Thoracic aorta (tissue), 2 donors: ENCODE data around the gene ZBTB24. TPM values are rescaled to one million over a fixed set of nuclear protein-coding genes. Genes with fewer than 3 reads are reported as not detected.

Source experiments
- ATAC-seq: fragments of 150-250 bp; one replicate; pipeline ENCODE4 v1.8.0; 2017; ENCODE audit warnings: low read depth; ENCODE audit not compliant: insufficient number of reproducible peaks, low FRiP score
- DNase-seq: peaks from one replicate; pipeline ENCODE4 v3.0.0-alpha.2; 2020; ENCODE audit warnings: low spot score
- H3K27ac ChIP-seq, 2 donors: fragments of 200-600 bp; sonication (generic); 1 replicate in 1 of 2; 2 replicates in 1 of 2; pipeline ENCODE4 v1.5.1; 2016; ENCODE audit warnings: mild to moderate bottlenecking in 2 of 2, moderate library complexity in 2 of 2
- H3K27me3 ChIP-seq: fragments of 200-600 bp; sonication (generic); replicated peaks from 2 replicates; pipeline ENCODE4 v1.6.0; 2016; ENCODE audit warnings: mild to moderate bottlenecking; ENCODE audit not compliant: insufficient read depth
- H3K36me3 ChIP-seq: fragments of 200-600 bp; sonication (generic); one replicate; pipeline ENCODE4 v1.5.1; 2016
- H3K4me1 ChIP-seq, 2 donors: fragments of 200-600 bp; sonication (generic); 1 replicate in 1 of 2; 2 replicates in 1 of 2; pipeline versions ENCODE4 v1.5.1 to v1.6.0; 2016; ENCODE audit warnings: low read depth in 2 of 2, mild to moderate bottlenecking in 1 of 2; ENCODE audit not compliant: control insufficient read depth in 1 of 2
- H3K4me3 ChIP-seq: fragments of 200-600 bp; sonication (generic); 2 replicates; pipeline ENCODE4 v1.5.1; 2016; ENCODE audit warnings: mild to moderate bottlenecking
- H3K9me3 ChIP-seq: fragments of 200-600 bp; sonication (generic); 2 replicates; pipeline ENCODE4 v1.5.1; 2016
- CTCF ChIP-seq: fragments of 200-600 bp; sonication (generic); IDR thresholded peaks from one replicate; pipeline ENCODE4 v1.5.1; 2019; ENCODE audit warnings: antibody characterized with exemption
- total RNA-seq, 2 donors: library from RNA; depleted of rRNA; stranded (reverse); fragments of >200 nt; gene quantifications; one replicate each; pipeline versions ENCODE4 v1.1.0 to v1.2.3, GENCODE V29; 2016

ZBTB24 gene
- total RNA-seq, 2 donors from 2014 or later: 3.2 to 9.5 TPM

GRCh38 chr6:109436041-109436440 is 47.0 kb downstream of the ZBTB24 start:
- Histone ChIP-seq H3K4me1 (peaks cover 4 to 12% of the 10 kb centered on the region in 2 donors), H3K27me3 (no peaks in the 10 kb centered on the region), H3K4me3 (no peak overlapping the region), H3K9me3 (no peaks in the 10 kb centered on the region), H3K36me3 (no peaks in the 10 kb centered on the region), H3K27ac (no peak overlapping the region)
- no peak for TF ChIP-seq CTCF
- ATAC-seq: no peak
- no peak for DNase-seq

GRCh38 chr6:109434456-109434855 is 48.6 kb downstream of the ZBTB24 start:
- Histone ChIP-seq H3K4me1 (peaks cover 0 to 9% of the 10 kb centered on the region in 2 donors), H3K36me3 (no peaks in the 10 kb centered on the region), H3K27me3 (no peaks in the 10 kb centered on the region), H3K4me3 (no peak overlapping the region), H3K9me3 (no peaks in the 10 kb centered on the region), H3K27ac (no peak overlapping the region)
- DNase-seq (no peak), ATAC-seq (no peak)
- TF ChIP-seq CTCF: no peak

GRCh38 chr6:109429496-109429895 is 53.5 kb downstream of the ZBTB24 start:
- Histone ChIP-seq H3K4me1 (peaks cover 0 to 9% of the 10 kb centered on the region in 2 donors), H3K27ac (no peak overlapping the region), H3K9me3 (no peaks in the 10 kb centered on the region), H3K36me3 (no peaks in the 10 kb centered on the region), H3K4me3 (no peak overlapping the region), H3K27me3 (no peaks in the 10 kb centered on the region)
- TF ChIP-seq CTCF: no peak
- DNase-seq (no peak), ATAC-seq (no peak)

GRCh38 chr6:109428889-109429477 is 54.0 kb downstream of the ZBTB24 start:
- Histone ChIP-seq H3K9me3 (no peaks in the 10 kb centered on the region), H3K36me3 (no peaks in the 10 kb centered on the region), H3K4me3 (no peak overlapping the region), H3K4me1 (peaks cover 0 to 9% of the 10 kb centered on the region in 2 donors), H3K27me3 (no peaks in the 10 kb centered on the region), H3K27ac (no peak overlapping the region)
- DNase-seq: no peak
- no peak for ATAC-seq
- TF ChIP-seq CTCF: no peak

- Histone ChIP-seq H3K4me1 (peaks cover 0 to 9% of the 10 kb centered on the region in 2 donors), H3K27ac (no peak overlapping the region), H3K36me3 (no peaks in the 10 kb centered on the region), H3K27me3 (no peaks in the 10 kb centered on the region), H3K9me3 (no peaks in the 10 kb centered on the region), H3K4me3 (no peak overlapping the region)
- DNase-seq (no peak), ATAC-seq (no peak)
- no peak for TF ChIP-seq CTCF
These were observed 58.1 kb downstream of the ZBTB24 start for GRCh38 chr6:109424946-109425345.
